OCI-LY1 (cell line): ENCODE results near the gene FBF1.
A peak's percentile ranks its signal among the peaks of the same experiment; 100 is the strongest.

ENCODE experiments used
- H2AFZ ChIP-seq: fragments of 200-600 bp; sonication (generic), shearing (Covaris generic); 2 replicates; pipeline ENCODE4 v1.6.0; 2014; ENCODE audit warnings: antibody characterized with exemption, mild to moderate bottlenecking, low read length
- H3F3A ChIP-seq: fragments of 200-600 bp; sonication (generic), shearing (Covaris generic); 2 replicates; pipeline ENCODE4 v1.6.0; 2014; ENCODE audit warnings: mild to moderate bottlenecking, antibody characterized with exemption, low read length, moderate library complexity; ENCODE audit not compliant: insufficient read depth
- H3K27ac ChIP-seq: fragments of 200-600 bp; sonication (generic); 2 replicates; pipeline ENCODE4 v1.5.1; 2014; ENCODE audit warnings: low read length, mixed run types, mild to moderate bottlenecking, low read depth; ENCODE audit not compliant: poor library complexity, severe bottlenecking
- H3K27me3 ChIP-seq: fragments of 200-600 bp; sonication (generic); 2 replicates; pipeline ENCODE4 v1.6.0; 2014; ENCODE audit warnings: antibody characterized with exemption, mild to moderate bottlenecking, low read length, moderate library complexity; ENCODE audit not compliant: insufficient read depth
- H3K36me3 ChIP-seq: fragments of 200-600 bp; sonication (generic); 2 replicates; pipeline ENCODE4 v1.6.1; 2014; ENCODE audit warnings: mild to moderate bottlenecking, antibody characterized with exemption, low read length, moderate library complexity, mixed read lengths; ENCODE audit not compliant: insufficient read depth
- H3K4me1 ChIP-seq: fragments of 200-600 bp; sonication (generic); 2 replicates; pipeline ENCODE4 v1.5.1; 2014; ENCODE audit warnings: mild to moderate bottlenecking, low read length, moderate library complexity; ENCODE audit not compliant: insufficient read depth, severe bottlenecking
- H3K4me2 ChIP-seq: fragments of 200-600 bp; sonication (generic), shearing (Covaris generic); 2 replicates; pipeline ENCODE4 v1.6.1; 2014; ENCODE audit warnings: low read length
- H3K4me3 ChIP-seq: fragments of 200-600 bp; sonication (generic); 2 replicates; pipeline ENCODE4 v1.5.1; 2014; ENCODE audit warnings: low read length, low read depth, mild to moderate bottlenecking, mixed read lengths; ENCODE audit not compliant: poor library complexity, severe bottlenecking
- H3K79me2 ChIP-seq: fragments of 200-600 bp; shearing (Covaris generic); 2 replicates; pipeline ENCODE4 v1.6.1; 2016; ENCODE audit warnings: mixed run types, low read length, mixed read lengths; ENCODE audit not compliant: insufficient read depth
- H3K9ac ChIP-seq: fragments of 200-600 bp; sonication (generic), shearing (Covaris generic); 2 replicates; pipeline ENCODE4 v1.6.1; 2014; ENCODE audit warnings: mild to moderate bottlenecking, low read length, mixed read lengths
- H3K9me2 ChIP-seq: fragments of 200-600 bp; sonication (generic), shearing (Covaris generic); 2 replicates; pipeline ENCODE4 v1.6.1; 2014; ENCODE audit warnings: low read depth, mild to moderate bottlenecking, low read length, mixed read lengths
- H3K9me3 ChIP-seq: fragments of 200-600 bp; shearing (Covaris generic); 2 replicates; pipeline ENCODE4 v1.6.1; 2014; ENCODE audit warnings: low read length, mixed read lengths
- H4K20me1 ChIP-seq: fragments of 200-600 bp; sonication (generic), shearing (Covaris generic); 2 replicates; pipeline ENCODE4 v1.6.0; 2016; ENCODE audit warnings: mild to moderate bottlenecking, low read length; ENCODE audit not compliant: insufficient read depth
- EZH2 ChIP-seq: fragments of 200-600 bp; sonication (generic), shearing (Covaris generic); IDR thresholded peaks from 2 replicates; pipeline ENCODE4 v1.8.0; 2017; ENCODE audit warnings: borderline replicate concordance, mixed run types, mild to moderate bottlenecking, antibody characterized with exemption, low read length, moderate library complexity, mixed read lengths
- TF ChIP-seq, protein P1 (sequence below): fragments of 200-600 bp; sonication (generic), shearing (Covaris generic); IDR thresholded peaks from 2 replicates; pipeline ENCODE4 v1.5.1; 2017; ENCODE audit warnings: mild to moderate bottlenecking, antibody characterized with exemption, low read length, moderate library complexity, mixed read lengths

Gene FBF1

DNA sequence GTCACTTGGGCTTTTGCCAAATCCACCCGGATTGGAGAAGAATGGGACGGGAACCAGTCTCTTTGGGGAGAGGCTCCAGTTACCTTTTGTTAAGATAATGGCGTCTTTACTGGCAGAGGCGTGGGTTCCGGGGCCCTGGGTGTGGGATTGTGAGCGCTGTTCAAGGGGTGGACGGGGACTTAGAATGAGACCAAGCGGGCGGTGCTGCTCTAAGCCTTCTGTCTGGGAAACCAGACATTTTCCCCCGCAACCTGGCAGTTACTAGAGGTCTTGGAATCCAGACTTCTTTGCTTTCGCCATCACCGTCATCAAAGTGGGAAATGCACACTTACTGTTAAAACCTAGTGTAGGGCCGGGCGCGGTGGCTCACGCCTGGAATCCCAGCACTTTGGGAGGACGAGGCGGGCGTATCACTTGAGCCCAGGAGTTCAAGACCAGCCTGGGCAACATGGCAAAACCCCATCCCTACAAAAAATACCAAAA is 38.9 kb upstream of the FBF1 start:
- no peaks in the 10 kb centered on the region for H3K79me2 ChIP-seq
- no peaks in the 10 kb centered on the region for H3K36me3 ChIP-seq
- peak overlapping the region; percentile 96 for H3K9ac ChIP-seq
- no peaks in the 10 kb centered on the region for H3K9me2 ChIP-seq
- H3K4me1 ChIP-seq = peaks cover 52% of the 10 kb centered on the region
- no peaks in the 10 kb centered on the region for H3K9me3 ChIP-seq
- no peaks in the 10 kb centered on the region for H3F3A ChIP-seq
- no peaks in the 10 kb centered on the region for H4K20me1 ChIP-seq
- TF ChIP-seq, protein P1, sequence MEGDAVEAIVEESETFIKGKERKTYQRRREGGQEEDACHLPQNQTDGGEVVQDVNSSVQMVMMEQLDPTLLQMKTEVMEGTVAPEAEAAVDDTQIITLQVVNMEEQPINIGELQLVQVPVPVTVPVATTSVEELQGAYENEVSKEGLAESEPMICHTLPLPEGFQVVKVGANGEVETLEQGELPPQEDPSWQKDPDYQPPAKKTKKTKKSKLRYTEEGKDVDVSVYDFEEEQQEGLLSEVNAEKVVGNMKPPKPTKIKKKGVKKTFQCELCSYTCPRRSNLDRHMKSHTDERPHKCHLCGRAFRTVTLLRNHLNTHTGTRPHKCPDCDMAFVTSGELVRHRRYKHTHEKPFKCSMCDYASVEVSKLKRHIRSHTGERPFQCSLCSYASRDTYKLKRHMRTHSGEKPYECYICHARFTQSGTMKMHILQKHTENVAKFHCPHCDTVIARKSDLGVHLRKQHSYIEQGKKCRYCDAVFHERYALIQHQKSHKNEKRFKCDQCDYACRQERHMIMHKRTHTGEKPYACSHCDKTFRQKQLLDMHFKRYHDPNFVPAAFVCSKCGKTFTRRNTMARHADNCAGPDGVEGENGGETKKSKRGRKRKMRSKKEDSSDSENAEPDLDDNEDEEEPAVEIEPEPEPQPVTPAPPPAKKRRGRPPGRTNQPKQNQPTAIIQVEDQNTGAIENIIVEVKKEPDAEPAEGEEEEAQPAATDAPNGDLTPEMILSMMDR = no peak
- no peak for TF ChIP-seq EZH2
- no peaks in the 10 kb centered on the region for H3K27me3 ChIP-seq
- H3K4me2 ChIP-seq = peak overlapping the region; percentile 98
- H3K27ac ChIP-seq = peak overlapping the region; percentile 81
- H2AFZ ChIP-seq = no peak overlapping the region
- H3K4me3 ChIP-seq = peak overlapping the region; percentile 83

DNA sequence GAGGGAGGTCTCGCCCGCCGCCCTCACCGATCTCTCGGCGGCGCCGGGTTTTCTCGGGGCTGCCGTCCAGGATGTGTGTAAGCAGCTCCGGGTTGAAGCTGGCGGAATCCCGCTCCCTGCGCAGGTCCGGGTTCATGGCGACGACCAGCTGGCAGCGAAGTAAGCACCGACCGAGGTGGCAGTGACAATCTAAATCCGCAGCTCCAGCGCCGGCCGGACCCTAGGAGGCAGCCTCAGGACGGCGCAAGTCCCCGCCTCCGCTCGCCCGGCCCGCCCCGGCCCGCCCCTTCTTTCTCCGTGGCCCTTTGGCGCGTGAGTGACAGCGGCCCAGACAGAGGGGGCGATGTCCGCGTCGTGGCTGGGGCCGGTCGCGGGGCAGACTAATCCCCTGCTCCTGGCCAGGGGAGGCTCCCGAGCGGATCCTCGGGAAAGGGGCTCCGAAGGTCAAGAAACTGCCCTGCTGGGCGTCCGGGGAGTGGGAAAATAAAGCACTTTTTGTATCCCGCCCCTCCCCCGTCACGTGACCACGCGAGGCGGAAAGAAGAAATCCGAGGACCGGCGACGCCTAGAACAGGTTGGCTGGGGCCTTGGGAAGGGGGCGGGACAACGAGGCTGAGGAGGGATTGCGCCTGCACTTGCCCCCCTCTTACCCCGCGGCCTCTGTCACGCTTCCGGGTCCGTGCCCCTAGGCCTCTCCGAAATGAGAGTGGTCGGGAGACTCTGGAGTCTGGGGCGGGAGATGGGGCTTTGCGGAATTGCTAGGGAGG is 38.3 kb upstream of the FBF1 start, which contains the start of the genes ACOX1 and TEN1:
TSS of gene ACOX1 (minus strand) at position 229 of the 767 bp plus-strand sequence. CDS start at position 136, 93 bp downstream.
TSS of gene TEN1 (plus strand) at position 303 of the 767 bp plus-strand sequence. CDS start 6,953 bp downstream, outside the sequence.
- no peaks in the 10 kb centered on the region for H3K9me2 ChIP-seq
- peak within 1 kb of the TSS; percentile 96 for H3K9ac ChIP-seq
- H3K36me3 ChIP-seq = no peaks in the 10 kb centered on the region
- TF ChIP-seq EZH2 = no peak
- TF ChIP-seq, protein P1 = peak; percentile 18; the same call in 1 of the 2 replicates
- no peaks in the 10 kb centered on the region for H3K79me2 ChIP-seq
- no peaks in the 10 kb centered on the region for H3K27me3 ChIP-seq
- H3K9me3 ChIP-seq = no peaks in the 10 kb centered on the region
- no peak within 1 kb of the TSS for H2AFZ ChIP-seq
- peak within 1 kb of the TSS; percentile 98 for H3K4me2 ChIP-seq
- H3K27ac ChIP-seq = peak within 1 kb of the TSS; percentile 81
- no peaks in the 10 kb centered on the region for H4K20me1 ChIP-seq
- peak within 1 kb of the TSS; percentile 83 for H3K4me3 ChIP-seq
- H3F3A ChIP-seq = no peaks in the 10 kb centered on the region
- H3K4me1 ChIP-seq = peaks cover 51% of the 10 kb centered on the region

DNA sequence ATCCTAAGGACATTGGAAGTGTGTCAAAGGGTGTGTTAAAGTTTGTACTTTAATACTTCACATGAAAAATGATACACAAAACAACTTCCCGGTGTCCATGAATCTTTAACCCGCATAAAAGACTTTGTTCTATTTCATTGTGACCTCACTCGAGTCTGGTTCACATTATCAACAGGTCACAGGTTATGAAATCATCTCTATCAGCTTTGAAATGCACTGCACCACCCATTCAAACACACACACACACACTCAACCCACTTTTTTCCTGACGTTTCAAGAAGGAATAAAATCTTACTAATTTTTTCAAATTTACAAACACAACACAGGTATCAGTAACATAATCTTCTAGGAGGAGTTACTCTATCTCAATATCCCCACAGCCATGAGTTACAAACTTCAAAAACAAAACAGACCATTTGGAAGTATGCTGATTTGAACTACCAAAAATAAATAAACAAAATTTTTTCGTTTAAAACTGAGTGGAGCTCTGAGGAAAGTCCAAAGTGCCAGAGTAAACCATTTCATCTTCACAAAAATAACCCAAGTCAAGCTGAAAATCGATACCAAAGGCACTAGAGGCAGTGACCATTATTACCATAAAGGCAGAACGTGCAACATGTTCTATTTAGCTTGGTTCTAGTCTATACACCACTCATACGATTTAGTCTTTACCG is 35.5 kb upstream of the FBF1 start:
- TF ChIP-seq, protein P1 = no peak
- TF ChIP-seq EZH2 = no peak
- H3K9ac ChIP-seq = no peak overlapping the region

More for the DNA sequence above, 35.5 kb upstream of the FBF1 start:
- peaks cover 12% of the 10 kb centered on the region; the same call in 1 of the 2 replicates for H3K36me3 ChIP-seq
- no peaks in the 10 kb centered on the region for H3K79me2 ChIP-seq
- 0 out of 2 replicates have a peak overlapping the region, but pooled peaks have one; percentile 23 for H3K4me2 ChIP-seq
- H3K9me2 ChIP-seq = no peaks in the 10 kb centered on the region
- peaks cover 35% of the 10 kb centered on the region for H3K4me1 ChIP-seq
- H2AFZ ChIP-seq = no peak overlapping the region
- no peak overlapping the region for H3K27ac ChIP-seq
- H3F3A ChIP-seq = no peaks in the 10 kb centered on the region
- no peaks in the 10 kb centered on the region for H3K9me3 ChIP-seq
- H3K4me3 ChIP-seq = no peak overlapping the region
- H3K27me3 ChIP-seq = no peaks in the 10 kb centered on the region
- no peaks in the 10 kb centered on the region for H4K20me1 ChIP-seq
